GM21737 (cell line): ENCODE data around the gene CAMK4.

Source experiments
- ATAC-seq: cut with Tn5 transposase; IDR thresholded peaks from one replicate; pipeline ENCODE4 v1.9.1; 2021; ENCODE audit warnings: mild to moderate bottlenecking, moderate library complexity; ENCODE audit not compliant: unreplicated experiment

The CAMK4 gene

DNA sequence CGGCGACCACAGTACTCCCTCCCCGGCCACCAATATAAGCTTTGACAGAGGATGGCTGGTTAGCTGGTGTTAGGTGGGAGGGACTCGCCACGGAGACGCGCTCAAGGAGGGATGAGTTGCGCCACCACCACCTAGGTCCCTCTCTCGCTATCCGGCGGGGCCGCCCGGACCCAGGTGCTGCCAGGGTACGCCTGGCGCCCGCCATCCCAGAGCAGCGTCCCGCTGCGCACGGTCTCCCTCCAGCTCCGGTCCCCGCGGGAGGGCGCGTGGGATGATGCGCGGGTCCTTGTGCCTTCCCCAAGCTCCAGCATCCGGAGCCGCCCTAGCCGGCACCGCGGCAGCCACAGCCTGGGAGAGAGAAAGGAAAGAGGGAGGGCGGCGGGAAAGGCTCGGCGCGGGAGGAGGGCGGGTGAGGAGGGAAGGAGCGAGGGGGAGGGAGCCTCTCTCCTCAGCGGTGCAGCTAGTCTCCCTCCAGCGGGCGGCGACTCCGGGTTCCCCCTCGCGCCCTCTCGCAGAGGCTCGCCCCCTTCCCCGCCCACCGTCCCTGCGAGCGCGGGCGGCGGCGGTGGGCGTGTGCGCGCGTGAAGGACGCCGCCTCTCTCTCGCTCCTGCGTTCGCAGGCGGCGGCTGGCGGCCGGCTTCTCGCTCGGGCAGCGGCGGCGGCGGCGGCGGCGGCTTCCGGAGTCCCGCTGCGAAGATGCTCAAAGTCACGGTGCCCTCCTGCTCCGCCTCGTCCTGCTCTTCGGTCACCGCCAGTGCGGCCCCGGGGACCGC lies at the start of gene CAMK4:
Gene CAMK4 (plus strand): TSS at position 598 of the 774 bp plus-strand sequence. CDS start 100 bp downstream, at position 698.
- peak; percentile 74 for ATAC-seq

DNA sequence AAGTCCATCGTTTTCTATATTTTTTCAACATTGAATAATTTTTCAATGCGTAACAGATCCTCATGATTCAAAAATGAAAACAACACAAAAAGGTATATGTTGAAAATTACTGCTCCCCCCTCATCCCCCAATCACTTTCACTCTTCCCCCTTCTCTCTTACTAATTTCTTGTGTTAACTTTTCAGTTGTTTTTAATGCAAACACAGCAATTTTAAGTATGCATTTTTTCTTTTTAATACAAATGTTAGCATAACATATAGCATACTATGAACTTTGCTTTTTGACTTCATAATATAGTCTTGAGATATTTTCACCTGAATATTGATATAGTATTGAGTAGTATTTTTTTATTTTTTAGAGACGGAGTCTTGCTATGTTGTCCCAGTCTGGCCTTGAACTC lies 41.1 kb upstream of the CAMK4 start:
- ATAC-seq, result no peak

DNA sequence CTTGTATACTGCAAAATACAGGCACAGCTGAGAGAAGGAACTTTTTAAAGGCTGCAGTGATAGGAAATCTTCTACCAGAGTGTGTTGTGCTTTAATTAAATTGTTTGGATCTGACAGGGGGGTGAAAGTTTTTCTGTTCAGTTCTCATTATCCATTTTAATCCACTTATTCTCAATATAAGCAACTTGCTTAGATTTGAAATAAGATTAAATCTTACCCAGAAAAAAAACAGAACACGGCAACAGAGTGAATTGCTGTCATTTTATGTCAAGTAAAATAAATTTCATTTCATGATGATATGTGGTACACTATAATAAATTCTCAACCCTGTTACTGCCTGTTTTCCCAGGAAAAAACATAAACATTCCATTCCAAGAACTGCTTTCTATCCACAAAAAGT lies 37.1 kb upstream of the CAMK4 start:
- ATAC-seq, result no peak

DNA sequence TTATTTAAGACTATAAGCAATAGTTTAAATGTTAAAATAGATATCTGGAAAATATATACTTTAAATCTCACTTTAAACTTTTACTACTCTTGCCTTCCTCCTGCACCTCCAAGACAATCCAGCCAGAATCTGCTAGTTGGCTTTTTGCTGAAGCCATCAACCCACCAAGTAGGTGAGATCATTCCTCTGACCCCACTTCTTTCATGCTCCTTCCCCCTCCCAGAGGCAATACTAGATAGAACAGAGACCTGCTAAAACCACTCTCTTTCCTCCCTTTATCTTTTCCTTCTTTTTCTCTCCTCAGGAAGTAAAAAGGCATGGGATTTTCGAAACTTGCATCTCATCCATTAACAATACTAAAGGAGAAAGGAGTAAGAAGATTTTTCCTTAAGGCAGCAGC lies 30.1 kb upstream of the CAMK4 start:
- ATAC-seq, result no peak

DNA sequence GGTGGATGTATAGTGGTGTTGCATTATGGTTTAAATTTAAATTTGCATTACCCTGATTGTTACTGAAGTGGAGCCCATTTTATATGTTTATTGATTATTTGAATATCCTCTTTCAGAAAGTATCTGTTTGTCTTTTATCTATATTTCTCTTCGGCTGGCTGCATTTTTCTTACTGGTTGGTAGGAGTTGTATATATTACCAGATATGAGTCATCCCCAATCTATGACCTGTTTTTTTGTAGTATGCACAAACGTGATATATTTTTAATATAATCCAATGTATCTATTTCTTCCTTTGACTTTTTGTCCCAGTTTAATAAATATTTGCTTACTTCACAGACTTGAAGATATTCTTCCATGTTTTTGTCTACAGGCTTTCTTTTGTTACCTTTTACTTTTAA lies 29.3 kb upstream of the CAMK4 start:
- no peak for ATAC-seq

DNA sequence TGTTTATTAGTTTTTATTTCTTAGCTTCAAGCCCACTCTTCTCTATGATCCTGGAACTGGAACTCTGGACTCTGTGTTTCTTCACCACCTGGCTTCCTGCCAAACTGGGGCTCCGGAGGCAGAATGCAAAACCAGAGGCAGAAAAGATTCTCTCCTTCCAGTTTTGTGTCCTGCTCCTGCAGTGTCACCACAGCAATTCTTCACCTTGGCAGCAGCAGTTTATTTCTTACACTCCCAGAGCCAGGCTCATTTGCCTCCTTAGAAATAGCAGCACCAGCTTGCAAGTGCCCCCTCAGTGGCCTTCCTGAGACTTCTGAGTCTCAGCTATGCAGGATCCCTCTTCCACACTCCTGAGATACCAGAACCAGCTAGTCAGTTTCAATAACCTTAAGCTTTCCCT lies 26.7 kb upstream of the CAMK4 start:
- ATAC-seq, result no peak

DNA sequence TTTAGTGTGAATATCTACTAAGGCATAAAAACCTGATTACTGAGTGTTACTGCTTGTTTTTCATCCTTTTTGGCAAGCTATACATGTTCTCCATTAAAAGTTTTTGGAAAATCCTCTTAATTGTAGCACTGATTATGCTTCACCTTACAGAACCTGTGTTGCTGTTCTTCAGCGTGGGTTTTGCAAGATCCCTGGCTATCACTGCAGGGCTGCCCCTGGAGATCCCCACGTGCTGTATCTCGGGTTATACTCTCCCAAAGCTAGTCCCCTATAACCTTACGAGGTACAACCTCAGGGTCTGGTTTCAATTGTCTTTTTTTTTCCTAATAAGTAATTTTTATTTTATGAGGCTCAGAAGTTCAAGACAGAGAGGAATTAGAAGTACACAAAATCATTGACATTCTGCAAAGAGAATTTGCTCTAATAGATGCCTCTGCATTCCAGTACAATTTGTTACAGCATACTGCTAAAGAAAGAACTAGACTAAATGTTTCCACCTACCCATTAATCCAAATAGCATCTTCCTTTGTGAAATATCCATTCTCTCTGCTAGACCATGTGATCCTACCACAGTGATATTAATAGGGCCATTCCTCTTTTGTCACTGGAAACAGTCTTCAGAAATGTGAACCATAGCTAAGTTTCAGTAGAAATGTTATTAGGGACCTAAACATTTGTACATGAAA lies 25.8 kb upstream of the CAMK4 start:
- ATAC-seq, result no peak

DNA sequence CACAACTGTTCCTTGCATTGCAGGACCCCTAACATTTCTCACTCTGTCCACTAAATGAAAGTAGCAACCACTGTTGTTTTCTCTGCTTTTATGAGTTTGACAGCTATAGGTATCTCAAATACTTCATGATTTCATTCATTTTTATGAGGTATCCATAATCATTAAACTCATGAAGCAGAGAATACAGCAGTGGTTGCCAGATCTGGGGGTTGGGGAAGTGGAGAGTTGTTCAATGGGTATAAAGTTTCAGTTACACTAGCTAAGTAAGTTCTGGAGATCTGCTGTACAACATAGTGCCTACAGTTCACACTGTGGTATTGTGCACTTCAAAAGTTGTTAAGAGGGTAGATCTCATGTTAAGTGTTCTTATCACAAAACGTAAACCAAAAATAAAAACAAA lies 23.4 kb upstream of the CAMK4 start:
- no peak for ATAC-seq

DNA sequence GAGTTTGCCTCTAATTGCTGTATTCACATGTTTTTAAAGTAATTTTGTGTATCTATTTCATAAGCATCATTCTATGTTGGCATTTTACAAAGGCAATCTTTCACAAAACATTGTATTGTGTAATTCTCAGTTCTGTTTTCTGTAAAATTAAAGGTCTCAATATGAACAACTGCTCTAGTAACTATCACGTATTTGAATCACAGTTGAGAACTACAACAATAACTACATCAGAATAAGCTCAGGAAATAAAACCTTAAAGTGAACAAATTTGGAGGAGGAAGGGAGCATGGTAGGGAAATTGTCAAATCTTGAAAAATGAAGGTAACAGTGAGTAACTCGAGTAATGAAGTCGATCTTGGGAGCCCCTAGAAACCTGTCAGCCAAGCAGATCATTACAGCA lies 22.5 kb upstream of the CAMK4 start:
- no peak for ATAC-seq

DNA sequence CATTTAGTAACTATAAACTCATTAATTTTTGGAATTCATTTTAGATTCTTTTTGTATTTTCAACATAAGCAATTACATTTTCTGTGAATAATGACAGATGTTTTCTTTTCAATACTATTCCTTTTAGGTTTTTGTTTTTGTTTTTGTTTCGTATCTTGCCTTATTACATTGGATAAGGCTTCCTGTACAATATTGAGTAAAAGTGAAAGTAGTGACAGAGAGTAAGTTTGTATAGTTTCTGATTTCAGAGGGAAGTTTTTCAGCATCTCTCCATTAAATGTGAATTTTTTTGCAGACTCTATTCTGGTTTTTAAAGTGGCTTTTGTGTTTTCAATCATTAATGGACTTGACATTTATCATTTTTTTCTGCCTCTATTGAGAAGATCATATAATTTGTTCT lies 12.8 kb upstream of the CAMK4 start:
- ATAC-seq, result peak; percentile 79

DNA sequence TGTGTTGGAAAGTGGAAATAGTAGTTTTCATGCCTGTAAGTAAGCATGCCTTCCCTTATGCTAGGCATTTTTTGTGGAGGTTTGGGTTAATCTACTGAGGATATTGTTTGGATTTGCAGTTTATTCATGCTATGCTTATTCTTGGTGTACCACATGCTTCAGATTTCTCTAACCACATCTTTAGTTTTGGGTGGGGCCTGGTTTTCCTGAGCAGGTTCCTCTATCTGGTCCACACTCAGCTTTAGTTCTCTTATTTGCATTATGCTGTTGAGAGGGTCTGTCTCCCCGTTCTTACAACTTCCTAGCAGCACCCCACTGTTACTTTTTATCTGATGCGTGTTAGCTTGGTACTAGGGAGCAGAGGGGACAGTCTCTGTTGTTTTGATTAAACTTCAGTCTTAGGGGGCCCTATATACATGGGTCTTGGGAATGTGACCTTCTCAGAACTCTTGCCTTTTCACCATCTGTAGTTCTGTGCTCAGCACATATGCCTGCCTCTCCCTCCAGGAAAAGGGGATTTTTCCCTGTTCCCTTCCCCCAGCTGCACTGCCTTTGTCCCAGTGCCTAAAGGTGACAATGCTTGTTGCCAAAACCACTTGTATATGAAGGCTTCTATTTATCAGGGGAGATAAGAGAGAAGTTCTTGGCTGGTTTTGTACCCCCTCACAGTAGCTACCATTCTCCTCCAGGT lies 10.0 kb upstream of the CAMK4 start:
- no peak for ATAC-seq

DNA sequence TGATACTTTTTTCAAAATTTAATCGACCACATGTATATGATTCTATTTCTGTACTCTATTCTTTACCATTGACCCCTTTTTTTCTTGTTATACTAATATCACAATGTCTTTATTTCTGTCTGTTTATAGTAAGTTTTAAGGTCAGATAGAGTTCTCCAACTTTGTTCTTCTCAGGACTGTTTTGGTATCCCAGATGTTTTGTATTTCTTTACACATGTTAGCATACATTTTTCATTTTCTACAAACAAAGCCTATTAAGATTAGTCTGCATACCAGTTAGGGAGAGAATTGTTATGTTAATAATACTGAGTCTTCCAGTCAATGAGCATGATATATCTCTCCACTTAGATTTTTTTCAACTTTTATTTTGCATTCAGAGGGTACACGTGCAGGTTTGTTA lies 8.2 kb upstream of the CAMK4 start:
- ATAC-seq, result no peak

DNA sequence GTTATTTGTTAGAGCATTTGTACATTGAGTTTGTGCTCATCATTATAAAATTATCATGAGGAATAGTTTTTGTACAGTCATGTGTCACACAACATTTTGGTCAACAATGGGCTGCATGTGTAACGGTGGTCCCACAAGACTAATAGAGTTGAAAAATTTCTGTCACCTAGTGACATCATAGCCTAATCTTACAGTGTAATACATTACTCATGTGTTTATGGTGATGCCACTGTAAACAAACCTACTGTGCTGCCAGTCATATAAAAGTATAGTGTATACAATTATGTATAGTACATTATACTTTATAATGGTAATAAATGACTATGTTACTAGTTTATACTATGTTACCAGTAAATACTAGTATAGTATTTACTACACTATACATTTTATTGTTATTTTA lies 3.0 kb upstream of the CAMK4 start:
- ATAC-seq, result no peak

DNA sequence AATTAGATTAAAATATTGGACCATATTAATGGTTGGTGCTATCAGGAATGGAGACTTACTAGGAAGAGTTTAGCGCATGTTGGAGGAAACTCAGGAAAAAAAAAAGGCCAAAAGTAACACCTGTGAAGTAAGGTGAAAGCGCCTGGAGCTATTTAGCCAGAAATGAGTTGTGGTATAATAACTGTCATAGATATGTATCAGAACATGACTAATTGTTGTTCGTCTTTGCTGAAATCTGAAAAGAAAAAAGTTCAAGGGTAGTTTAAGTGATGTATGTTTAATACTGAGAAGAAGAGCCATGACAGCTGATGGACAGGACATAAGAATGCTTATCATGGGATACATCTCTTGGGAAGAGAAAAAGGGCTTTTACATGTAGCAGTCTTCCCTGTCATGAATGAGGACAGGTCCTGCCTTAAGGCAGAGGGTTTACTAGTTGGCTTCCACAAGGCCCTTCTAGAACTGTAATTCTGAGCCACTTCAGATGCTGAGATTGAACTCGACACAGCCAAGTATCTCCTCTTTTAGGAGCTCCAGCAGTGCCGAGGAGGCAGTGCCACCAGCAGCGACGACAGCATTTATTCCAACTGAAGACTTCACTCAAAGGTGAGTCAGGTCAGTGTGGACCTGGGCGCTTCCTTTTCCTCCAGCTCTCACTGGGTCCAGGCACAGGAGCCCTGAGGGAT lies 940 bp upstream of the CAMK4 start:
- ATAC-seq, result no peak

DNA sequence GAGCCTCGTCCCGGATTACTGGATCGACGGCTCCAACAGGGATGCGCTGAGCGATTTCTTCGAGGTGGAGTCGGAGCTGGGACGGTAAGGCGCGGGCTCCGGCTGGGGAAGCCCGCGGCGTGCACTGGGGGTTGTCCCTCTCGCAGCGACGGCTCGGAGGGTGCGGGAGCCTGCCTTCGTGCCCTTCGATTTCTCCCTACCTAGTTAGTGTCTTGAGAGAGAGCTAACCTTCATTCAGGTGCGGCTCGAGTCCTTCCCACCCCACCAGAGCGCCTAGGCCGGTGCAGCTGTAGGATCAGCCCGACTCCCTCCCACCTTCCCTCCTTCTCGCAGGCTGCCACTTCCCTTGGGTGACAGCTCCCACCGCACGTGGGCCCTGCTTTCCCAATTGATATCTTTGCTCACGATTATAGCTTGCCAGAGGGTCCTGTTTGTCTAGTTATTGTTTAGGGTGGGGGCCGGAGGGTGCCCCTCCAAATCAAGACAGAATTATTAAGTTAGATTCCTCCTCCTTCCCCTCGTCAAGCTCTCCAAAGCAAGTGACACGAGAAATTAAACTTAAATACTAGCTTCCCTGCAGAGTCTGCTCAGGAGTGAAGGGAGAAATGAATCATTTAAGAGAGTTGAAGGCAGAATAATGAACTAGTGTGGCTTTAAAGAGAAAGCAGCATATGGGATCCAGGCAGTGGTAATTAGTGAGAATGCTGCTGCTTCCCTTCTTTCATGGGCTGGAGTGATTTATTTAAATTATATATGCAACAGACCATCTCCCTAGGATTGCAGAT lies 569 bp downstream of the CAMK4 start:
- peak; percentile 27 for ATAC-seq

DNA sequence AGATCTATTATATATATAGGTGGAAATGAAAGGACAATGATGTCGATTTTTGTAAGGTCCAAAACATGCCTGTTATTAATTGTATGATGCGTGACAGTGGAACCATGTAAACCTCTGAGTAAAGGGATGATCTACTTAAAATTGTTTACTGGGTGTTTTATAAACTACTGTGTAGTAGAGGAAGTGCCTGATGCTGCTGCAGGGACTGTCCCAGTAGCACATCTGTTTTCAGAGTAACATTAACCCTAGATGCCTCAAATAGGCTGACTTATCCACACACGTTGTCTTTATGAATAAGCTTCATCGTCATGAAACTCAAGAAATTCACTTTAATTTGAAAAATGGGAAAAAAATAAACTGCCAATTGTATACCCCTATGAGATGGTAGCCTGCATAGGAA lies 1.7 kb downstream of the CAMK4 start:
- no peak for ATAC-seq

DNA sequence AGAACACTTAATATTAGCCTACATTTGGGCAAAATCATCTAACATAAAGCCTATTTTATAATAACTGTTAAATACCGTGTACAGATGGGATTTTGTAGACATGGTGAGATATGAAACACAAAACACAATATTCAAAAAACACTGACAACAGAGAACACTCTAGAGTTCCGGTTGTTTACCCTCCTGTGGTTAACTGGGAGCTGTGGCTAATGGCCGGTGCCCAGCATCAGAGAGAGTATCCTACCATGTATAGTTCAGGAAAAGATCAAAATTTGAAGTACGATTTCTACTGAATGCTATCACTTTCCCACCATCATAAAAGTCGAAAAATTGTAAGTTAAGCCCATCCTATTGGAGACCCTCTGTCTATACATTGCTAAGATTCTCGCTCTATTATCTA lies 2.4 kb downstream of the CAMK4 start:
- no peak for ATAC-seq

DNA sequence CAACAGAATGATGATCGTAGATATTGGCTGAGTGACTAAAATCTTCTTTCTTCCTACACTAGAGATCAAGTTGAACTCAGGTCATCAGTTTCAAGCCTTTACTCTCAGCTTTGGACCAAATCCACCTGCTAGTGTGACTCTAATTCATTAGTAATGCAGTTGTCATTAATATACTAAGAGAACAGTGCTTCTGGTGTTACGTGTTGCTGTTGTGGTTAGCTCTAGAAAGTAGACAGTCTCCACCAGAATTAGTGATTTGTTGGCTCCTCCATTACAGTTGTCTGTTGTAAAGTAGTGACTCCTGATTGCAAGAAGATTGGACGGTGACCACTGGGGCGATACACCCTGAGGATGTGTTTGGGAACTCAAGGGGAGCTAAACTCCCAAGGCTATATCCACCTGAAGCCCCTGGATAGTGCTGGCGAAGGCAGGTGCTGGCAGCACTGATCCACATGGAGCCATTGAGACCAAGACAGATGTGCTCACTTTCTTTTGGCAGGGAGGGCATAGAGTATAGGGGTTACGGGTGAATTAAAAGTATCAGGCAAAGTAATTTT lies 3.1 kb downstream of the CAMK4 start:
- ATAC-seq, result no peak

DNA sequence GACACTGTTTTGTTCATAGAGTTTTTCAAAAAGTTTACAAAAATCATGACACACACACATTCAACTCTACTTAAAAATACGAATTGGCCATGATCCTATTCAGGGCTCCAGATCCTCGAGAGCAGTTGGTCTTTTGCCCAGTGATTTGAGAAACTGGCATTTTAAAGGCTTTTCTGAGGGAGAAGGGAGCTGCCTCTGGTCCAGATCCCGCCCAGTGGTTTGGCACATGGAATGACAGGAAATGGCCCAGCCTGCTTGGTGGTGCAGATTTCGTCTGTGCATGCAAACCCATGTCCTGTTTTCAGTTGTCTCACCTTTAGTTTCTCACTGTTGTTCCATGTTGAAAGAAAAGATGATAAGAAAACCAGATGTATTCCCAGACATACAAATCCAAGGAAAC lies 3.6 kb downstream of the CAMK4 start:
- ATAC-seq, result no peak

DNA sequence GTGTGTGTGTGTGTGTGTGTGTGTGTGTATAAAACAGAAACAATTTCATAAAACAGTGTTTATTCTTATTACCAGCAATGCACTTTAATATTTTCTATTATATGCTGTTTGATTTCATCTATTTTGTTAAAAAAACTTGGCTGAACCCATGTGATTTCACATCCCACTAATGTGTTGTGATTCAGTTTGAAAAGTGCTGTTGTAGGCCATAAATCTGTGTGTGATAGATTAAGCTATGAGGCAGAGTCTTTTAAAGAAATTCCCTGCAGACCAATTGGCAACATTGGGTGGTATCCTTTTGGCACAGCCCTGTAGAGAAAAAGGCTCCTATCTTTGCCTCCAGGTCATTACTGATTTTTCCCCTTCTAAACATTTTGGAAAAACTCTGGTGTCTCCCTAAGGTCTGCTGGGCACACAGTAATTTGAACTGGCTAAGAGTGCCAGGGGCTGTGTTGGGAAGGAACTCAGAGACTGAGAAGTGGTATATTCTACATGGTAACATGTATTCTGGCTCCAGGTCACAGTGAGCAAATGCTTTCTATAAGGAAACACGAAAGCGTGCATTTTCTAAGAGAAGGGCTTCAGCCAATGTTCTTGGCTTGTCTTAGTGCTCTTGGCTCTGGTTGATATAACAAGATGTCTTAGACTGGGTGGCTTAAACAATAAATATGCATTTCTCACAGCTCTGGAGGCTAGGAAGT lies 4.5 kb downstream of the CAMK4 start:
- ATAC-seq, result no peak
